Upper lobe of right lung (tissue), 1 donor: ENCODE measurements around the gene PACS1. TPM values are rescaled to one million over a fixed set of nuclear protein-coding genes. Genes with fewer than 3 reads are reported as not detected.

ENCODE experiments used
- ATAC-seq: fragments of 200-7000 bp; cut with Tn5 transposase; one replicate; pipeline ENCODE4 v1.9.1; 2020; ENCODE audit warnings: mild to moderate bottlenecking, moderate library complexity
- DNase-seq: peaks from one replicate; pipeline ENCODE4 v3.0.0-alpha.2; 2020
- H3K27ac ChIP-seq: fragments of 200-600 bp; one replicate; pipeline ENCODE4 v1.8.0; 2022
- H3K27me3 ChIP-seq: fragments of 200-600 bp; one replicate; pipeline ENCODE4 v1.8.0; 2022; ENCODE audit warnings: mild to moderate bottlenecking
- H3K36me3 ChIP-seq: fragments of 200-600 bp; one replicate; pipeline ENCODE4 v1.8.0; 2022
- H3K4me1 ChIP-seq: fragments of 200-600 bp; one replicate; pipeline ENCODE4 v1.8.0; 2022
- H3K4me3 ChIP-seq: fragments of 200-600 bp; one replicate; pipeline ENCODE4 v1.8.0; 2022; ENCODE audit warnings: mild to moderate bottlenecking
- H3K9me3 ChIP-seq: fragments of 200-600 bp; one replicate; pipeline ENCODE4 v1.8.0; 2022
- intact Hi-C: fragments of 100-400 bp; cut with DNase I; formaldehyde crosslinking; loops from one replicate; pipeline ENCODE4 v1.11.0; 2022
- total RNA-seq: library from RNA; stranded (reverse); fragmentation: NEBNext Ultra II Directional; extraction: Animal tissue kit (Norgen Biotek cat#: 25700); gene quantifications from one replicate; pipeline ENCODE4 v1.2.1, GENCODE V29; 2021
- TF ChIP-seq, protein P1 (sequence below): fragments of 200-600 bp; IDR thresholded peaks from one replicate; pipeline ENCODE4 v1.8.0; 2022; ENCODE audit warnings: antibody characterized with exemption
- donor health status: DM: no; HTN: yes; CAD: no; lungs with severe emphysema.

Gene PACS1
- total RNA-seq, 1 donor from 2014 or later, result 55.9 TPM

DNA sequence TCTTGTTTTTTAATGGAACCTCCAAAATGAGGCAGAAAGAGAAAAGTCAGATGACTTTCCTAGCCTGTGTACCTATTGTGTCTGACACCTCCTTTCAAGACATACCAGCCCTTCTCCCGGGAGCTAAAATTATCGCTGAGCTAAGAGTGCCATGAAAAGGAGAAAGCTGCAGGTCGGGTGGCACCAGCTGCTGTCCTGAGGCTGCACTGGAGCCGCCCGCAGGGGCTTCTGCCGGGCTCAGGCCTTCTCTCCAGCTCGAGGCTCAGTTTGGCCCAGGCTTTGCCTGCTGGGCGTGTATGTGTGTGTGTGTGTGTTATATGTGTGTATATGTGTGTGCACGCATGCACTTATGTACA, 170.7 kb downstream of the PACS1 start:
- TF ChIP-seq, protein P1, sequence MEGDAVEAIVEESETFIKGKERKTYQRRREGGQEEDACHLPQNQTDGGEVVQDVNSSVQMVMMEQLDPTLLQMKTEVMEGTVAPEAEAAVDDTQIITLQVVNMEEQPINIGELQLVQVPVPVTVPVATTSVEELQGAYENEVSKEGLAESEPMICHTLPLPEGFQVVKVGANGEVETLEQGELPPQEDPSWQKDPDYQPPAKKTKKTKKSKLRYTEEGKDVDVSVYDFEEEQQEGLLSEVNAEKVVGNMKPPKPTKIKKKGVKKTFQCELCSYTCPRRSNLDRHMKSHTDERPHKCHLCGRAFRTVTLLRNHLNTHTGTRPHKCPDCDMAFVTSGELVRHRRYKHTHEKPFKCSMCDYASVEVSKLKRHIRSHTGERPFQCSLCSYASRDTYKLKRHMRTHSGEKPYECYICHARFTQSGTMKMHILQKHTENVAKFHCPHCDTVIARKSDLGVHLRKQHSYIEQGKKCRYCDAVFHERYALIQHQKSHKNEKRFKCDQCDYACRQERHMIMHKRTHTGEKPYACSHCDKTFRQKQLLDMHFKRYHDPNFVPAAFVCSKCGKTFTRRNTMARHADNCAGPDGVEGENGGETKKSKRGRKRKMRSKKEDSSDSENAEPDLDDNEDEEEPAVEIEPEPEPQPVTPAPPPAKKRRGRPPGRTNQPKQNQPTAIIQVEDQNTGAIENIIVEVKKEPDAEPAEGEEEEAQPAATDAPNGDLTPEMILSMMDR, result no peak
- no peaks in the 10 kb centered on the region for H3K9me3 ChIP-seq
- intact Hi-C loops, result no loop called here
- H3K27ac ChIP-seq, result no peak overlapping the region
- ATAC-seq (no peak), DNase-seq (no peak)
- no peaks in the 10 kb centered on the region for H3K4me1 ChIP-seq
- H3K4me3 ChIP-seq, result no peak overlapping the region
- peaks cover 60% of the 10 kb centered on the region for H3K36me3 ChIP-seq
- no peaks in the 10 kb centered on the region for H3K27me3 ChIP-seq

DNA sequence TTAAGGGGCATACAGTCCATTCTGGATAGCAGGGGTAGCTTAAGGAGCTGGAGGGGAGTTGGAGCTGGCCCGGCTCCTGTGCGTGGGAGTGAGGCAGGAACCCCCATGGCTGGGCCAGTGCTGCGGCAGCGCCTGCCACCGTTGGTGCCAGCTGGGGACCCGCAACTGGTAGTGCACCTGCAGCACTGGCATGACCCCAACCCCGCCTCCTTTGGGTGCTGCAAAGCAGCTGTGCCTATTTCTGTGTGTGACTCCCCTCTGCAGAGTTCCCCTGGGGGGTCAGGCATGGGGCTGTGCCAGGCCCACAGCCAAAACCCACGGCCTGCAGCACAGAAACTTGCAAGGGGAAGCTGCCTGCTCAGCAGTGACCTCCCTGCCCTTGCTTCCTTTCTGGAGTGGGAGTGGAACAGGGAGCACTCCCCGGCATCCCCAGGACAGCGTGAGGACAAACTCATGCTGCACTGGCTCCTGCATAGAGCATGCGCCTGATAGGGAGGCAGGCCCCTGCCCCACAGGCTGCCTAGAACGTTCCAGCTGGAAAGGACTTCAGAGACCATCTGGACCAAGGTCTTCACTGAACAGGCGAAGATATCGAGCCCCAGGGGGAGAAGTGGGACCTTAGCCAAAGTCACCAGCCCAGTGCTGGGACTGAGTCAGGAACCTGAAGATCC, 172.2 kb downstream of the PACS1 start:
- Histone ChIP-seq H3K27me3 (no peaks in the 10 kb centered on the region), H3K4me1 (no peaks in the 10 kb centered on the region), H3K9me3 (no peaks in the 10 kb centered on the region), H3K27ac (no peak overlapping the region), H3K36me3 (peaks cover 50% of the 10 kb centered on the region), H3K4me3 (no peak overlapping the region)
- DNase-seq (no peak), ATAC-seq (no peak)
- TF ChIP-seq, protein P1, result no peak
- intact Hi-C loops, result no loop called here

DNA sequence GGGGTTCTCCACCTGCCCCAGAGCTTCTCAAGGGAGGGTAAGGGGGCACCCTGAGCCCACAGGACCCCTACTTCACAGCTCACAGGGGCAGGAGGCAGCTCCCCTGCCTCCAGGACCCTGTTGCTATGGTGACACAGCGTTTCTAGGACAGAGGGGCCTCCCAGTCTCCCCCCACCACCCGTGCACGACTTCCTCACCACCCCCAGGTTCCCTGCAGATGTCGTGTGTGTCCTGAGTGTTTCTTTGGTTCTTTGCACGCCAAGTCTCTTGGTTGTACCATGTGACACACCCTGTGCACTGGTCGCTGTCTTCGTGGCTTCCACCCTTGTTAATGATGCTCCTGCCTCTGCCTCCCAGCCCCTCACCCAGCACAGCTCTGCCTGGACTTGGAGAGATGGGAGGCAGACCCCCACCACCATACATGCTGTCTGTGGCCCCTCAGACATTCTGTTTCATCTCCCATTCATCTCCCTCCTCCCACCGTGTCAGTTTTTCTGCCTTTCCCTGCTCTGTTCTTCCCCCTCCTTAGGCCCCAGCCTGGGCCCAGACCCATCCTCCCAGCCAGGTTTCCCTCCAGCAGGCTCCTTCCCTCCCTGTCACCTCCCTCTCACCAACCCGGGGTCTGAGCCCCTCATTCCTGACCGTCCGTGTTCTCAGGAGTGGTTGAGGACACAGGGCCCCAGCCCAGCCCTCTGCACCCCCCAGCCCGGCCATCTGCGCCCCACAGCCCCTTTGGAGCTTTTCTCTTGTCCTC, 173.9 kb downstream of the PACS1 start:
- ATAC-seq (no peak), DNase-seq (no peak)
- H3K4me3 ChIP-seq, result no peak overlapping the region
- peaks cover 39% of the 10 kb centered on the region for H3K36me3 ChIP-seq
- TF ChIP-seq, protein P1, result no peak
- H3K9me3 ChIP-seq, result no peaks in the 10 kb centered on the region
- no peaks in the 10 kb centered on the region for H3K4me1 ChIP-seq
- H3K27me3 ChIP-seq, result no peaks in the 10 kb centered on the region
- H3K27ac ChIP-seq, result no peak overlapping the region
- intact Hi-C loops, result no loop called here

DNA sequence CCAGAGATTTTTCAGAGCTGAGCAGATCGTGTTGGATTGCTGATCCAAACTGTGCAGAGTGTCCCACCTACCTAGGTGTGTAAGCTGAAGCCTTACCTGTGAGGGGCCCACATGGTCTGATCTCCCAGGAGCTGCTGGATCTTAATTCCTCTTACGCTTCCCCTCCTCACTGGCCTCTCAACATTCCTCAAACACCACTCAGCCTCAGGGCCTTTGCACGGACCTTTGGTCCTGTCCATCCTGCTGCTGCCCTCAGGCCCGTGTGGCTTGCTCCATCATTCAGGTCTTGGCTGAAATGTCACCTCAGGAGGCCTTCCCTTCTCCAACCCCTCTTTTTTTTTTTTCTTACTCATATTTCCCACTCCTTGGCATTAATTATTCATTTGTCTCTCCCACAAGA, 177.2 kb downstream of the PACS1 start:
- intact Hi-C loops, result no loop called here
- Histone ChIP-seq H3K27ac (no peak overlapping the region), H3K4me3 (no peak overlapping the region), H3K27me3 (no peaks in the 10 kb centered on the region), H3K4me1 (no peaks in the 10 kb centered on the region), H3K36me3 (peaks cover 6% of the 10 kb centered on the region), H3K9me3 (no peaks in the 10 kb centered on the region)
- ATAC-seq (no peak), DNase-seq (no peak)
- TF ChIP-seq, protein P1, result no peak

DNA sequence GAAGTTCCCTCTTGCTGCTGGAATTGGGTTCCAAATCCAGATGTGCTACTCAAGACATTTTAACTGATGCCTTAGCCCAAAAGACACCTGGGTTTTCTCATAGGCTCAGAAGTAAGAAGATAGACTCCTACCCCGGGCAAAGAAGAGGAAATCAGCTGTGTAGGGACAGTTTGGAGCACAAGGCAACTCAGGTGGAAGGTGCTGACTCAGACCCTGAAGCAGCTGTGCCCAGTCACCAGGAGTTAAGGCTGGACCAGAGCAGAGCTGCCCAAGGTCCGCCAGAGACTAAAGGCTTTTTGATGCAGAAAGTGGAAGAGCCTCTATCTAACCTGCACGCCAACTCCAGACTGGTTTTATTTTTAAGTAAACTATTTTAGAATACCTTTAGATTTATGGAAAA, 177.7 kb downstream of the PACS1 start:
- TF ChIP-seq, protein P1, result no peak
- Histone ChIP-seq H3K27me3 (no peaks in the 10 kb centered on the region), H3K9me3 (no peaks in the 10 kb centered on the region), H3K4me3 (no peak overlapping the region), H3K4me1 (no peaks in the 10 kb centered on the region), H3K27ac (no peak overlapping the region), H3K36me3 (peaks cover 5% of the 10 kb centered on the region)
- DNase-seq (no peak), ATAC-seq (no peak)
- intact Hi-C loops, result no loop called here
